GM13976 (cell line): ENCODE data around the gene ZNF154.

Experiments
- DNase-seq: peaks from one replicate; pipeline ENCODE4 v3.0.0; 2012; ENCODE audit warnings: low spot score
- CTCF ChIP-seq: IDR thresholded peaks from 2 replicates; pipeline ENCODE4 v1.5.1; 2012; ENCODE audit warnings: borderline replicate concordance, mild to moderate bottlenecking; ENCODE audit not compliant: insufficient read depth; ENCODE audit errors: extremely low read depth, missing control alignments, control extremely low read depth
- in situ Hi-C: fragments of 300-500 bp; cut with MboI; formaldehyde crosslinking; loops from one replicate; pipeline ENCODE4 v1.12.0; 2022; ENCODE audit warnings: low sequenced_read_pairs, mixed read lengths, inconsistent platforms; ENCODE audit not compliant: unreplicated experiment

The ZNF154 gene

GRCh38 chr19:57686727-57687126 lies 22.3 kb downstream of the ZNF154 start:
- no peak for DNase-seq
- TF ChIP-seq CTCF = no peak
- in situ Hi-C loops = no loop called here

DNA sequence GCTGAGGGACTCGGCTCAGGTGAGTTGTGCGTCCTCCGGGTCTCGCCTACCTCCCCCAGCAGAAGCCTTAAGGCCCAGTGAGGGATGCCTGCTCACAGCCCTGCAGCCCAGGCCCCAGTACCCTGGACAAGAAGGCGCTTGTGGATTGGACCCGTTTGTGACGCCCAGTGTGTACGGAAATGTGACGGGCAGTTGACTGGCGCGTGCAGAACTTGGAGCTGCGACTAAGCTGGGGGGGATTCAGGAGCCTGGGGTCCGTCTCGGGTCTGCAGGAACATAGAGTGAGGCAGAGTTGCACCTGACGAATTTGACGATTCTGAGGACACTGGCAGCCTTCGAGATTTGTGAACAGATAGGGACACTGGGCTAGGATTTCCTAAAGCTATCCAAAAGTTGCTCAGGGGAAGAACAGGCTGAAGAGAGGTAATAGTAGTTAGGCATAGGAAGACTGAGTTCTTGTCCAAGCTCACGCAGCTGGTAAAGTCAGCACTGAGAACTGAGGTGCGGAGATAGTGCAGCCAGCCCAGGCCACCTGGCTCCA lies 26.7 kb downstream of the ZNF154 start:
- no peak for DNase-seq
- in situ Hi-C loops = no loop called here
- TF ChIP-seq CTCF = no peak

- no peak for DNase-seq
- in situ Hi-C loops = no loop called here
- no peak for TF ChIP-seq CTCF
Observed at GRCh38 chr19:57675881-57676280, 33.1 kb downstream of the ZNF154 start.

DNA sequence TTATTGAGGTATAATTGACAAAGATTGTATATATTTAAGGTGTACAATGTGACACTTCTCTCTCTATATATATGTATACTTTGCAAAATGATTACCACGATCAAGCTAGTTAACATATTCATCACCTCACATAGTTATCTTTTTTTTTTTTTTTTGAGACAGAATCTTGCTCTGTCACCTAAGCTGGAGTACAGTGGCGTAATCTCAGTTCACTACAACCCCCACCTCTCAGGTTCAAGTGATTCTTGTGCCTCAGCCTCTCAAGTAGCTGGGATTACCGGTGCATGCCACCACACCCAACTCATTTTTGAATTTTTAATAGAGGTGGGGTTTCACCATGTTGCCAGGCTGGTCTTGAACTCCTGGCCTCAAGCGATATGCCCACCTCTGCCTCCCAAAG lies 36.5 kb downstream of the ZNF154 start:
- TF ChIP-seq CTCF = no peak
- in situ Hi-C loops = no loop called here
- no peak for DNase-seq

GRCh38 chr19:57671124-57671895 lies 37.7 kb downstream of the ZNF154 start:
- TF ChIP-seq CTCF = no peak
- no peak for DNase-seq
- in situ Hi-C loops = no loop called here

DNA sequence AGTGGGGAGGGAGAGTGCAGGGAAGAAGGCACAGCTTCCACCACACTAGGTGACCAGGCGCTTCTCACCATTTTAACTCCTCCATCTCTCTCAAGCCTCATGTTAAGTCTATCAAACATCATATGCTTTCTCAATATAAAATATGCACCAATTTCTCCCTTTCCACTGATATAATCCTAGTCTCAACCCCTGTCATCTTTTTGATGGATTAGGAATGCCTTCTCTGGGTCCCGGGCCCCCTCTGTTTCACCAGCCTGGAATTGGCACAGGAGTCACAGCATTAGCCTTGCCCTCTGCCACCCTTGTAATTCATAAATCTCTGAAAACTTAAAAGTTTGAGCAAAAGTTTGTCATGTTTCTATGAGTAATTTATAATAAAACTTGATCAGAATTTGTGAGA lies 40.4 kb downstream of the ZNF154 start, which contains the start of gene ZSCAN4:
ZSCAN4 (plus strand) TSS at position 301 of the 400 bp plus-strand sequence. CDS start 7,211 bp downstream, outside the sequence.
- DNase-seq = no peak
- in situ Hi-C loops = no loop called here
- no peak for TF ChIP-seq CTCF

DNA sequence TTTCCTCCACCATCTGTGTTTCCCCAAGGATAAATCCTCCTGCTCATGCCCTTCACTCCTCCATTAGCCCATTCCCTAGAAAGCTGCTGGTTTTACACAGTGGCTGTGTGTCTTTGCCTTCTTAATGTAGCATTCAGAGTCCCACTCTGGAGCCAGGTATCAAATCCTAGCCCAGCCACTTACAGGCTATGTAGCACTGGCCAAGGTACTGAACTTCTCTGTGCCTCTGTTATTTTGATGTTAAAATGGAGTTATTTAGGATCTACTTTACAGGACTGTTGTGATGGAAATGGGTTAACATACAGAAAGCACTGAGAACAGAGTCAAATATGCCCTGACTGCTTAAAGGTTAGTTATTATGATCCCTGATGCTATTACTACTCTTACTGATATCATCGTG lies 41.8 kb downstream of the ZNF154 start:
- no peak for TF ChIP-seq CTCF
- DNase-seq = no peak
- in situ Hi-C loops = no loop called here
